ENCODE measurements around the gene LRRC30. TPM values are rescaled to one million over a fixed set of nuclear protein-coding genes. Genes with fewer than 3 reads are reported as not detected.

Gene LRRC30
- total RNA-seq, 1 experiment from 2014 or later: not detected

DNA sequence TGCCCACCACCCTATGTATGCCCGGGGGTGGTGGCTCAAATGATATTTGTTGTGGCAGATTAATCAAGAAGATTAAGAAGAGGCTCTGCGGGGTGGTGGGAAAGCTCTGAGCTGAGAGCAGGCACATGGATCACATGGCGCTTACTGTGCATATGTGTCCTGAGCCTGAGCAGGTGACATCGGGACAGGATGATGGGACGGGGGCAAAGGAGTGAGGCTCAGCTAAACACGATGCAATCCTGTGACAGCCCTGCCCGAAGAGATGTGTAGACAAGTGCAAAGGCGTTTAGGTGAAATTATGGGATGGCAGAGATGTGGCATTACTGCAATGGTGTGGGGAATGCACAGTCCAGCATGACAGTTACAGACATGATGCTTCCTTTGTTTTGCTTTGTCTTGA lies 6.0 kb downstream of the LRRC30 start:
- ChIA-PET RAD21 (ENCODE audit: low non-redundant PET in 1 of 2, low total read pairs in 2 of 2, uncharacterized antibody in 2 of 2, unreplicated experiment in 2 of 2) (no interaction called here), CTCF (no interaction called here), POLR2A (no interaction called here)
- Histone ChIP-seq H3K4me2 (ENCODE audit: low read length) (no peak overlapping the region), H3K9ac (ENCODE audit: low read length) (no peak overlapping the region), H2AFZ (ENCODE audit: low read depth, low read length, poor library complexity, severe bottlenecking) (no peak overlapping the region), H4K20me1 (ENCODE audit: insufficient read depth) (no peaks in the 10 kb centered on the region), H3K79me2 (ENCODE audit: insufficient read depth, low read length) (no peaks in the 10 kb centered on the region), H3K27ac (ENCODE audit: low read depth, low read length) (no peak overlapping the region), H3K36me3 (ENCODE audit: control insufficient read depth in 1 of 2, insufficient read depth in 2 of 2, low read length in 2 of 2) (no peaks in the 10 kb centered on the region), H3K9me2 (ENCODE audit: insufficient read depth) (no peaks in the 10 kb centered on the region), H3K9me3 (ENCODE audit: control insufficient read depth in 1 of 2, insufficient read depth in 1 of 2, low read depth in 1 of 2, low read length in 2 of 2) (peaks cover 0 to 24% of the 10 kb centered on the region in 2 experiments; a peak in 2 of 4 replicates), H3K4me3 (replicated peaks in 1 of 2; ENCODE audit: low read depth in 1 of 2, low read length in 2 of 2) (no peak overlapping the region), H3K27me3 (ENCODE audit: insufficient read depth, low read length) (no peaks in the 10 kb centered on the region), H3K4me1 (ENCODE audit: control insufficient read depth in 1 of 2, insufficient read depth in 2 of 2, low read length in 2 of 2) (no peaks in the 10 kb centered on the region)
- ATAC-seq: no peak
- DNase-seq (ENCODE audit: low read depth, low spot score): no peak
- BruUV-seq (replicated peaks): no TSS peak
- TF ChIP-seq, protein P1, sequence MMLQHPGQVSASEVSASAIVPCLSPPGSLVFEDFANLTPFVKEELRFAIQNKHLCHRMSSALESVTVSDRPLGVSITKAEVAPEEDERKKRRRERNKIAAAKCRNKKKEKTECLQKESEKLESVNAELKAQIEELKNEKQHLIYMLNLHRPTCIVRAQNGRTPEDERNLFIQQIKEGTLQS (IDR thresholded peaks at IDR 0.05): no peak
- TF ChIP-seq TCF7L2 (IDR thresholded peaks at IDR 0.05; ENCODE audit: borderline replicate concordance, extremely low read depth, insufficient read depth, insufficient read length) (no peak), POLR2A (IDR thresholded peaks at IDR 0.05; ENCODE audit: borderline replicate concordance, extremely low read depth, insufficient read depth, insufficient read length) (no peak), RAD21 (IDR thresholded peaks at IDR 0.05; ENCODE audit: low read depth) (no peak), YY1 (IDR thresholded peaks at IDR 0.05; ENCODE audit: extremely low read depth, insufficient replicate concordance, low read depth, low read length) (no peak), CBX3 (IDR thresholded peaks at IDR 0.05; ENCODE audit: low read depth) (no peak)
- TF ChIP-seq, protein P2, sequence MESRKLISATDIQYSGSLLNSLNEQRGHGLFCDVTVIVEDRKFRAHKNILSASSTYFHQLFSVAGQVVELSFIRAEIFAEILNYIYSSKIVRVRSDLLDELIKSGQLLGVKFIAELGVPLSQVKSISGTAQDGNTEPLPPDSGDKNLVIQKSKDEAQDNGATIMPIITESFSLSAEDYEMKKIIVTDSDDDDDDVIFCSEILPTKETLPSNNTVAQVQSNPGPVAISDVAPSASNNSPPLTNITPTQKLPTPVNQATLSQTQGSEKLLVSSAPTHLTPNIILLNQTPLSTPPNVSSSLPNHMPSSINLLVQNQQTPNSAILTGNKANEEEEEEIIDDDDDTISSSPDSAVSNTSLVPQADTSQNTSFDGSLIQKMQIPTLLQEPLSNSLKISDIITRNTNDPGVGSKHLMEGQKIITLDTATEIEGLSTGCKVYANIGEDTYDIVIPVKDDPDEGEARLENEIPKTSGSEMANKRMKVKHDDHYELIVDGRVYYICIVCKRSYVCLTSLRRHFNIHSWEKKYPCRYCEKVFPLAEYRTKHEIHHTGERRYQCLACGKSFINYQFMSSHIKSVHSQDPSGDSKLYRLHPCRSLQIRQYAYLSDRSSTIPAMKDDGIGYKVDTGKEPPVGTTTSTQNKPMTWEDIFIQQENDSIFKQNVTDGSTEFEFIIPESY (IDR thresholded peaks at IDR 0.05; ENCODE audit: extremely low read depth, insufficient replicate concordance, low read length): no peak
- intact Hi-C loops (cut with micrococcal nuclease): no loop called here

Data from HCT116 (cell line).